Measurements from ENCODE around the gene TRAK1. TPM values are rescaled to one million over a fixed set of nuclear protein-coding genes. Genes with fewer than 3 reads are reported as not detected.

The TRAK1 gene
- total RNA-seq, 1 experiment from 2014 or later, result 46.8 TPM

GRCh38 chr3:42148086-42148848 is 57.1 kb downstream of the TRAK1 start:
- DNase-seq, result no peak
- Histone ChIP-seq H3K79me2 (ENCODE audit: low read depth) (no peaks in the 10 kb centered on the region), H3K4me1 (replicated peaks; ENCODE audit: insufficient read depth) (peaks cover 29% of the 10 kb centered on the region), H3K27me3 (ENCODE audit: insufficient read depth, low read depth) (no peaks in the 10 kb centered on the region), H3K27ac (no peak overlapping the region), H3F3A (ENCODE audit: insufficient read depth, low read depth) (peaks cover 12% of the 10 kb centered on the region; the same call in 1 of the 2 replicates), H3K9me3 (ENCODE audit: insufficient read depth, low read depth) (no peaks in the 10 kb centered on the region), H4K20me1 (ENCODE audit: insufficient read depth) (no peaks in the 10 kb centered on the region), H3K4me2 (no peak overlapping the region), H3K4me3 (no peak overlapping the region), H3K9me2 (ENCODE audit: insufficient read depth) (no peaks in the 10 kb centered on the region), H2AFZ (no peak overlapping the region), H3K36me3 (ENCODE audit: low read depth) (no peaks in the 10 kb centered on the region)
- intact Hi-C loops (cut with micrococcal nuclease; ENCODE audit: unreplicated experiment), result no loop called here
- ChIA-PET POLR2A (ENCODE audit: unreplicated experiment) (no interaction called here), CTCF (no interaction called here)
- no TSS peak for BruUV-seq (replicated peaks)
- TF ChIP-seq EZH2 (IDR thresholded peaks at IDR 0.05; ENCODE audit: low read depth), result no peak
- no peak for TF ChIP-seq CTCF (conservative IDR thresholded peaks at IDR 0.05)

- H4K20me1 ChIP-seq (ENCODE audit: insufficient read depth), result no peaks in the 10 kb centered on the region
- H3K79me2 ChIP-seq (ENCODE audit: low read depth), result no peaks in the 10 kb centered on the region
- TF ChIP-seq CTCF (conservative IDR thresholded peaks at IDR 0.05) (no peak), EZH2 (IDR thresholded peaks at IDR 0.05; ENCODE audit: low read depth) (no peak)
- POLR2A ChIA-PET (ENCODE audit: unreplicated experiment), result no interaction called here
- CTCF ChIA-PET, result no interaction called here
- no peak overlapping the region for H2AFZ ChIP-seq
- DNase-seq, result no peak
- peaks cover 12% of the 10 kb centered on the region; the same call in 1 of the 2 replicates for H3F3A ChIP-seq (ENCODE audit: insufficient read depth, low read depth)
- H3K9me3 ChIP-seq (ENCODE audit: insufficient read depth, low read depth), result no peaks in the 10 kb centered on the region
- H3K4me3 ChIP-seq, result no peak overlapping the region
- H3K27ac ChIP-seq, result no peak overlapping the region
- H3K4me2 ChIP-seq, result no peak overlapping the region
- intact Hi-C loops (cut with micrococcal nuclease; ENCODE audit: unreplicated experiment), result no loop called here
- H3K27me3 ChIP-seq (ENCODE audit: insufficient read depth, low read depth), result no peaks in the 10 kb centered on the region
- H3K36me3 ChIP-seq (ENCODE audit: low read depth), result no peaks in the 10 kb centered on the region
- BruUV-seq (replicated peaks), result no TSS peak
- no peaks in the 10 kb centered on the region for H3K9me2 ChIP-seq (ENCODE audit: insufficient read depth)
- peaks cover 29% of the 10 kb centered on the region for H3K4me1 ChIP-seq (replicated peaks; ENCODE audit: insufficient read depth)
Measured at GRCh38 chr3:42148982-42149432, 57.9 kb downstream of the TRAK1 start.

- no TSS peak for BruUV-seq (replicated peaks)
- Histone ChIP-seq H3F3A (ENCODE audit: insufficient read depth, low read depth) (peaks cover 12% of the 10 kb centered on the region; the same call in 1 of the 2 replicates), H3K79me2 (ENCODE audit: low read depth) (no peaks in the 10 kb centered on the region), H3K4me3 (no peak overlapping the region), H3K4me2 (peak overlapping the region; percentile 62), H3K9me2 (ENCODE audit: insufficient read depth) (no peaks in the 10 kb centered on the region), H3K27me3 (ENCODE audit: insufficient read depth, low read depth) (no peaks in the 10 kb centered on the region), H3K27ac (peak overlapping the region; percentile 82), H2AFZ (no peak overlapping the region), H3K9me3 (ENCODE audit: insufficient read depth, low read depth) (no peaks in the 10 kb centered on the region), H3K4me1 (replicated peaks; ENCODE audit: insufficient read depth) (peaks cover 29% of the 10 kb centered on the region), H4K20me1 (ENCODE audit: insufficient read depth) (no peaks in the 10 kb centered on the region), H3K36me3 (ENCODE audit: low read depth) (no peaks in the 10 kb centered on the region)
- intact Hi-C loops (cut with micrococcal nuclease; ENCODE audit: unreplicated experiment), result no loop called here
- CTCF ChIA-PET, result interaction anchor here (0.6 kb wide), 1 partner anchor 53 kb away, joined by 3 read pairs; no protein-coding TSS in a partner anchor
- DNase-seq, result no peak
- no peak for TF ChIP-seq EZH2 (IDR thresholded peaks at IDR 0.05; ENCODE audit: low read depth)
- POLR2A ChIA-PET (ENCODE audit: unreplicated experiment), result interaction anchor here (0.5 to 0.7 kb wide), 3 partner anchors 9 to 328 kb away, joined by 3 to 17 read pairs (median 9); no protein-coding TSS in a partner anchor
Measured at GRCh38 chr3:42149532-42149931, 58.4 kb downstream of the TRAK1 start.
